NCI-H187 (cell line): ENCODE results near the gene RBSN.

Experiments used
- DNase-seq, 2 experiments: peaks; one replicate each; lab custom pipeline; 2025; lab: John Stamatoyannopoulos, UW

RBSN gene

GRCh38 chr3:15099364-15100098, 583 bp upstream of the RBSN start:
- no peak for DNase-seq

- no peak for DNase-seq
These were observed 1.1 kb downstream of the RBSN start for GRCh38 chr3:15097891-15098290.

GRCh38 chr3:15096046-15096445, 2.9 kb downstream of the RBSN start:
- no peak for DNase-seq

DNA sequence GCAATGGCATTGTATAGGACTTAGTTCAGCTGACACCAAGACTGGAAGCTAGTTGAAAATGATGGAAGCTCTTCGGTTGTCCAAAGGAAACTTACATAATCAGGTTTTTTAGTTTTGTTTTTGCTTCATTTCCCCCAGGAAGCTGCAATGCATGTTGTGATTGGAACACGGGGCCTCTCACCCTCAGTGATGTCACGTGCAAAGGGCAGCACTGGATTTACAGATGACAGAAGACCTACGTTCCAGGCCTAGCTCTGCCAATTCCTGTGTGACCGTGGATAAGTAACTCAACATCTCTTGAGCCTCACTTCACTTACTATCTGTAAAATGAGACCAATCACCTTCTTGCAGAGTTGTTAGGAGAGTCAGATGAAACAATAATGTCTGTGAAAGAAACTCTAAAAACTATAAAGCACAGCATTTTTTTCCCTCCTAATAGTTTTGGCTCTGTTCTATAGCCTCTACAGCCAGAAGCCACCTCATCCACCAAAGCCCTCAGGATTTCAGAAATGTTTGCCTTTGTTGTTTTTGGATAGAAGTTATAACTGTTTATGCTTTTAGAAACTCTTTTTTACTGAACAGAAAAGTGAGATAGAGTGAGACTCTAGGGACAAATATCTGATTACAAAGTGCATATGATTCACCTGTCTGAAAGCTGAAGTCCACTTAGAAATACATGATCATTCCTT, 4.6 kb downstream of the RBSN start:
- no peak for DNase-seq

- DNase-seq, result no peak
These were observed 6.3 kb downstream of the RBSN start for GRCh38 chr3:15092686-15093085.

DNA sequence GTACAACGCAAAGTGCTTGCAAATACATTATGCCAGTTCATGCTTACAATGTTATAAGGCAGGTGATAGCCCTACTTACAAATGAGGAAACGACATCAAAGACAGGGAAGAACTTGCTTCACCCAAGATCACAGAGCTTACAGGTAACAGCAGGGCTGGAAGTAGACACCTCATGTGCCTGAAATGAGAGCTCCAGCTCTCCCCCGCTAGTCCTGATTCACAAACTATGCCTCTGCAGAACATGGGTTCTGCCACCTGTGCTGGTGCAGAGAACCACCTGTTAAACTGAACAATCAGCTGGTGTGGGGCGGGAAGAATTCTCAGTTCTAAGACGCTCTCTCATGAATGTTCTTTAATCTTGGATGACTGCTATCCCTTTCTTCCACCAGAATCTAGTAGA, 7.4 kb downstream of the RBSN start:
- no peak for DNase-seq

DNA sequence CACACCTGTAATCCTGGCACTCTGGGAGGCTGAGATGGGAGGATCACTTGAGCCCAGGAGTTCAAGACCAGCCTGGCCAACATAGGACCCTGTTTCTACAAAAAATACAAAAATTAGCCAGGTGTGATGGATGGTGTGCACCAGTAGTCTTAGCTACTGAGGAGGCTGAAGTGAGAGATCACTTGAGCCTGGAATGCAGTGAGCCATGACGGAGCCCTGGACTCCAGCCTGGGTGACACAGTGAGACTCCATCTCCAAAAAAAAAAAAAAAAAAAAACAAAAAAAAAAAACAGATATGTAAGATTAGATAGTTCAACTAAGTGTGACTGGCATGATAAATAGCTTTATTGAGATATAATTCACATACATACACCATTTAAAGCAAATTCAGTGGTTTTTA, 9.7 kb downstream of the RBSN start:
- DNase-seq, result no peak

GRCh38 chr3:15086699-15087098, 12.2 kb downstream of the RBSN start:
- DNase-seq, result no peak

DNA sequence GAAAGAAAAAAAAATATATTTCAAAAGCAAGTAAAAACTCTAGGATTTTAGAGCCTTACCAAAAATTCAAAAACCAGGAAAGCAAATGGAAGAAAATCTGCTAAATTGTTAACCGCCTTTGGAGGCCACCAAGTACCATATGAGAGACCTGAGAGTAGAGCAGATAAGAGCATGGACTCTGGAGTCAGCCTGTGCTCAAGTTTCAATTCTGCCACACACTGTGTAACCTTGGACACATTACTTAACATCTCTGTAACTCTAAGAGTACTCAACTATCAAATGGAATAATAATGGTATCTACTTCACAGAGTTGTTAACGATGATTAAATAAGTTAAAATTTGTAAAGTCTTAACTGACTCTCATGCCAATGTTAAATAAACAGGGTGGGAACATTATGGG, 12.7 kb downstream of the RBSN start:
- DNase-seq, result no peak

DNA sequence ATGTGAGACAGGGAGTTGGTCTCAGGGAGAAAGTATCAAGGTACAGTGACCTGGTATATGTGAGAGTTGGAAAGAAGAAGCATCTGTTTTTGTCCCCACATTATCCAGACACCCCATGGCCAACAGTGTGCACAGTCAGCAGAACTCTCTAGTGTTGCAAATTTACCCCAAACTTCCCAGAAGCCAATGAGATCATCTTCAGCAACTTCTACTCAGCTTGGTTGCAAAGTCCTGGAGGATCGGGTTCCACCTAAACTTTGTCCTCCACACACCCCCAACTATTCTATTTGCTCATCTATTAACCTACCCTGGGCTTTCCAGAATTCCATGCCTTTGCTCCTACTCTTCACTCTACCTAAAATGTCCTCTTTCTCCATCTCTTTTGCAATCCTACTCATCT, 15.7 kb downstream of the RBSN start:
- no peak for DNase-seq

DNA sequence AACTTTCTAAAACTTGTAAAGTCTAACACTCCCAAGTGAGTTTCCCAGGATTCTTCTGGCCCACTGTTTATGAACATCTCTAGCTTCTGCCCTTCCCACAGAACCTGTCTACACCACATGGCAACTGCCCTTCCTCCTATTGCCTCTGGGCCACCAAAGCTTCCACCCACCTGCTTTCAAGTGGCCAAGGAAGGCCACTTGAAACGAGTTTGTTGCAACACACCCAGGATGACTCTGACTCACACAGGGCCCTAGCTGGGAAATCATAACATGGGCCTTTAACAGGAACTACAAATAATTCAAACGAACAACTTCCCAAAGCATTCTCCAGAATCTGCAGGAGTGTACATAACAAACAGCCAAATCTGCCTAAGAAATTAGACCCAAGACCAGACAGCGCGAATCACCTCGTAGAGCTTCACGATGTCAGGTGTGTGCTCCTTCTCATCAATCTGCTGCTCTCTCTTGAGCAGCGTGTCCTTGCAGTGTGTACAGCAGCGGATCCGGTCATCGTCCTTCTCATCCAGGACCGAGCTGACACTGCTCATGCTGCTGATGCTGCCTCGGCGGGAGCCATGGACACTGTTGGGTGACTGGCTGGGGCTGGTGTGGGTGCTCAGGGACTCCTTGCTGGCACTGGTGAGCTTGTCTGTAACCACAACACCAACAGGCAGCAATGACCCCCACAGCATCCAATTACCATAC, 16.8 kb downstream of the RBSN start:
- DNase-seq, result no peak

DNA sequence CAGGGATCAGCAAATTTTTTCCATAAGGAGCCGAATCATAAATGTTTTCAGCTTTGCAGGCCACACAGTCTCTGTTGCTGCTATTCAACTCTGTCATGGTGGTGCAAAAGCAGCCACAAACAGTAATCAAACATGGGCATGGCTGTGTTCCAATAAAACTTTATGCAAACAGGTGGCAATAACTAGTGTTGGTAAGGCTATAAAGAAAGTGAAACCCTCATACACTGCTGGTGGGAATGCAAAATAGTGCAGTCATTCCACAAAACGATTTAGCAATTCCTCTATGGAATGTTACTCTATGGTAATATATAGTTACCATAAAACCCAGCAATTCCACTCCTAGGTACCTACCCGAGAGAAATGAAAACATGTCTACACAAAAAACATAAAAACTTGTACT, 19.9 kb downstream of the RBSN start:
- no peak for DNase-seq

- DNase-seq, result no peak
These were observed 24.4 kb downstream of the RBSN start for GRCh38 chr3:15074500-15074899.

- no peak for DNase-seq
These were observed 27.2 kb downstream of the RBSN start for GRCh38 chr3:15071699-15072098.

- no peak for DNase-seq
These were observed 29.5 kb downstream of the RBSN start for GRCh38 chr3:15069441-15069840.

DNA sequence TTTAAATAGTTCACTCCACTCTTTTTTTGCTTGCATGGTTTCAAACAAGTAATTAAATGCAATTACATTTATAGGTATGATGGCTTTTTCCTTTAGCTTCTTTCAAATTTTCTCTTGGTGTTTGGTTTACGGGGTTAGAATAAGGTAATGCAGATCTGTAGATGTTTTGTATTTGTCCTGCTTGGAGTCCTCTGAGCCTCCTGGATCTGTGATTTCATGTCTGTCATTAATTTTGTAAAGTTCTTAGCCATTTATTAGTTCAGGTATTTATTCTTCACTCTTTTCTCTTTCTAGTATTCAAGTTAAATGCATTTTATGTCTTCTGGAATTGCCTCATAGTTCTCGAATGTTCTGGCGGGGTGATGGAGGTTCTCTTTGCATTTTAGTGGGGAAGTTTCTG, 32.5 kb downstream of the RBSN start:
- no peak for DNase-seq

DNA sequence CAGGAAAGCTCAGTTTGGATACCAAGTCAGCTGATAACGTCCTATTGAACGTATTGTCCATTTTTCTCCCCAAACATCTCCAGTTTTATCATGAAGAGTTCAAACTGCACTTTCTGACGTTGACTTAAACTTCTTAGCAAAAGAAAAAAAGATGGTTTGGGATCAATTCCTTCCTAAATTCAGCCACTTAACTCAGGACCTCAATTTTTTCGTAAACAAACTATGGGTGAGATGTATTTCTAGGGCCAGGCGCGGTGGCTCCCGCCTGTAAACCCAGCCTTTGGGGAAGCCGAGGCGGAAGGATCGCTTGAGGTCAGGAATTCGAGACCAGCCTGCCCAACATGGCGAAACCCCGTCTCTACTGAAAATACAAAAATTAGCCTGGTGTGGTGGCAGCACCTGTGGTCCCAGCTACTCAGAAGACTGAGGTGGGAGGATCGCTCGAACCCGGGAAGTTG, 33.4 kb downstream of the RBSN start:
- DNase-seq, result no peak

GRCh38 chr3:15064835-15065549, 34.0 kb downstream of the RBSN start, which contains the start of gene MRPS25:
MRPS25 (minus strand) TSS chr3:15065315; CDS start chr3:15065194, 121 bp downstream.
- DNase-seq, result peak; percentile 12 to 54

- DNase-seq, result no peak
These were observed 34.6 kb downstream of the RBSN start for GRCh38 chr3:15064299-15064834.

- DNase-seq, result no peak
These were observed 35.2 kb downstream of the RBSN start for GRCh38 chr3:15063656-15064286.

- DNase-seq, result no peak
These were observed 35.7 kb downstream of the RBSN start for GRCh38 chr3:15063238-15063637.

GRCh38 chr3:15060029-15060428, 38.9 kb downstream of the RBSN start:
- no peak for DNase-seq
